GM13976 (cell line): ENCODE results near the gene DAP.
A peak's percentile ranks its signal among the peaks of the same experiment; 100 is the strongest.

Experiments used
- DNase-seq: peaks from one replicate; pipeline ENCODE4 v3.0.0; 2012; ENCODE audit warnings: low spot score
- CTCF ChIP-seq: IDR thresholded peaks from 2 replicates; pipeline ENCODE4 v1.5.1; 2012; ENCODE audit warnings: borderline replicate concordance, mild to moderate bottlenecking; ENCODE audit not compliant: insufficient read depth; ENCODE audit errors: extremely low read depth, missing control alignments, control extremely low read depth
- in situ Hi-C: fragments of 300-500 bp; cut with MboI; formaldehyde crosslinking; loops from one replicate; pipeline ENCODE4 v1.12.0; 2022; ENCODE audit warnings: low sequenced_read_pairs, mixed read lengths, inconsistent platforms; ENCODE audit not compliant: unreplicated experiment

DAP gene

GRCh38 chr5:10736354-10736753 lies 24.7 kb downstream of the DAP start:
- DNase-seq: no peak
- in situ Hi-C loops: no loop called here
- no peak for TF ChIP-seq CTCF

- in situ Hi-C loops: no loop called here
- no peak for TF ChIP-seq CTCF
- peak; percentile 48 for DNase-seq
Observed at GRCh38 chr5:10735569-10736276, 25.3 kb downstream of the DAP start.

GRCh38 chr5:10734832-10735523 lies 26.1 kb downstream of the DAP start:
- TF ChIP-seq CTCF: no peak
- in situ Hi-C loops: no loop called here
- no peak for DNase-seq

GRCh38 chr5:10734037-10734709 lies 26.9 kb downstream of the DAP start:
- no peak for TF ChIP-seq CTCF
- no peak for DNase-seq
- in situ Hi-C loops: no loop called here

GRCh38 chr5:10733426-10733825 lies 27.6 kb downstream of the DAP start:
- in situ Hi-C loops: no loop called here
- no peak for DNase-seq
- no peak for TF ChIP-seq CTCF

- in situ Hi-C loops: no loop called here
- DNase-seq: no peak
- no peak for TF ChIP-seq CTCF
Observed at GRCh38 chr5:10731913-10732312, 29.1 kb downstream of the DAP start.
